Adipocyte (in vitro differentiated cells): ENCODE data around the gene CNTNAP5.

Source experiments
- DNase-seq: peaks from one replicate; pipeline ENCODE4 v3.0.0-alpha.2; 2015; ENCODE audit warnings: low read depth
- H3K27me3 ChIP-seq: replicated peaks from 2 replicates; pipeline ENCODE4 v1.7.0; 2013; ENCODE audit warnings: mild to moderate bottlenecking, low read length, moderate library complexity; ENCODE audit not compliant: control insufficient read depth, insufficient read depth
- H3K36me3 ChIP-seq: 2 replicates; pipeline ENCODE4 v1.7.0; 2013; ENCODE audit warnings: low read length, mild to moderate bottlenecking, moderate library complexity; ENCODE audit not compliant: control insufficient read depth, insufficient read depth, severe bottlenecking
- H3K4me1 ChIP-seq: 2 replicates; pipeline ENCODE4 v1.7.0; 2013; ENCODE audit warnings: mild to moderate bottlenecking, low read length, moderate library complexity; ENCODE audit not compliant: control insufficient read depth, insufficient read depth
- H3K4me3 ChIP-seq: 2 replicates; pipeline ENCODE4 v1.7.0; 2013; ENCODE audit warnings: mild to moderate bottlenecking, low read length, moderate library complexity
- H3K9ac ChIP-seq: 2 replicates; pipeline ENCODE4 v1.7.0; 2013; ENCODE audit warnings: mild to moderate bottlenecking, low read length, moderate library complexity
- H3K9me3 ChIP-seq: 2 replicates; pipeline ENCODE4 v1.7.0; 2013; ENCODE audit warnings: mild to moderate bottlenecking, low read length, moderate library complexity; ENCODE audit not compliant: control insufficient read depth

CNTNAP5 gene

GRCh38 chr2:124159166-124159565, 134.1 kb downstream of the CNTNAP5 start:
- H3K4me3 ChIP-seq = no peak overlapping the region
- H3K9ac ChIP-seq = no peak overlapping the region
- H3K9me3 ChIP-seq = no peaks in the 10 kb centered on the region
- no peaks in the 10 kb centered on the region for H3K27me3 ChIP-seq
- H3K36me3 ChIP-seq = no peaks in the 10 kb centered on the region
- DNase-seq = no peak
- H3K4me1 ChIP-seq = no peaks in the 10 kb centered on the region

GRCh38 chr2:124161542-124161941, 136.5 kb downstream of the CNTNAP5 start:
- Histone ChIP-seq H3K9ac (no peak overlapping the region), H3K4me1 (no peaks in the 10 kb centered on the region), H3K36me3 (no peaks in the 10 kb centered on the region), H3K4me3 (no peak overlapping the region), H3K9me3 (no peaks in the 10 kb centered on the region), H3K27me3 (no peaks in the 10 kb centered on the region)
- DNase-seq = no peak

GRCh38 chr2:124162256-124162655, 137.2 kb downstream of the CNTNAP5 start:
- no peak overlapping the region for H3K4me3 ChIP-seq

GRCh38 chr2:124163840-124164239, 138.8 kb downstream of the CNTNAP5 start:
- H3K36me3 ChIP-seq = no peaks in the 10 kb centered on the region
- no peaks in the 10 kb centered on the region for H3K9me3 ChIP-seq
- no peak for DNase-seq
- H3K27me3 ChIP-seq = no peaks in the 10 kb centered on the region
- H3K4me3 ChIP-seq = no peak overlapping the region
- no peak overlapping the region for H3K9ac ChIP-seq
- no peaks in the 10 kb centered on the region for H3K4me1 ChIP-seq

More at GRCh38 chr2:124162256-124162655, 137.2 kb downstream of the CNTNAP5 start:
- Histone ChIP-seq H3K9me3 (no peaks in the 10 kb centered on the region), H3K36me3 (no peaks in the 10 kb centered on the region), H3K27me3 (no peaks in the 10 kb centered on the region), H3K4me1 (no peaks in the 10 kb centered on the region), H3K9ac (no peak overlapping the region)
- no peak for DNase-seq

GRCh38 chr2:124165698-124166097, 140.6 kb downstream of the CNTNAP5 start:
- no peaks in the 10 kb centered on the region for H3K36me3 ChIP-seq
- DNase-seq = no peak
- H3K4me1 ChIP-seq = no peaks in the 10 kb centered on the region
- H3K27me3 ChIP-seq = no peaks in the 10 kb centered on the region
- no peak overlapping the region for H3K9ac ChIP-seq
- no peak overlapping the region for H3K4me3 ChIP-seq
- no peaks in the 10 kb centered on the region for H3K9me3 ChIP-seq

GRCh38 chr2:124171472-124172063, 146.5 kb downstream of the CNTNAP5 start:
- Histone ChIP-seq H3K4me1 (peaks cover 4% of the 10 kb centered on the region), H3K36me3 (no peaks in the 10 kb centered on the region), H3K9ac (no peak overlapping the region)

GRCh38 chr2:124178719-124179118, 153.6 kb downstream of the CNTNAP5 start:
- Histone ChIP-seq H3K36me3 (no peaks in the 10 kb centered on the region), H3K4me3 (no peak overlapping the region), H3K4me1 (peaks cover 4% of the 10 kb centered on the region), H3K9ac (no peak overlapping the region), H3K9me3 (no peaks in the 10 kb centered on the region), H3K27me3 (no peaks in the 10 kb centered on the region)
- no peak for DNase-seq

More at GRCh38 chr2:124171472-124172063, 146.5 kb downstream of the CNTNAP5 start:
- H3K4me3 ChIP-seq = no peak overlapping the region
- no peak for DNase-seq
- H3K27me3 ChIP-seq = no peaks in the 10 kb centered on the region
- H3K9me3 ChIP-seq = no peaks in the 10 kb centered on the region

- no peaks in the 10 kb centered on the region for H3K36me3 ChIP-seq
- no peak for DNase-seq
- no peaks in the 10 kb centered on the region for H3K27me3 ChIP-seq
- H3K4me1 ChIP-seq = peaks cover 4% of the 10 kb centered on the region
- H3K4me3 ChIP-seq = no peak overlapping the region
- no peak overlapping the region for H3K9ac ChIP-seq
- H3K9me3 ChIP-seq = no peaks in the 10 kb centered on the region
Observed at GRCh38 chr2:124180635-124181034, 155.5 kb downstream of the CNTNAP5 start.

GRCh38 chr2:124186801-124187200, 161.7 kb downstream of the CNTNAP5 start:
- Histone ChIP-seq H3K27me3 (no peaks in the 10 kb centered on the region), H3K36me3 (no peaks in the 10 kb centered on the region), H3K9ac (no peak overlapping the region), H3K4me3 (no peak overlapping the region), H3K9me3 (no peaks in the 10 kb centered on the region), H3K4me1 (no peaks in the 10 kb centered on the region)
- DNase-seq = no peak

- Histone ChIP-seq H3K9ac (no peak overlapping the region), H3K36me3 (no peaks in the 10 kb centered on the region), H3K4me1 (no peaks in the 10 kb centered on the region), H3K9me3 (no peaks in the 10 kb centered on the region), H3K4me3 (no peak overlapping the region), H3K27me3 (no peaks in the 10 kb centered on the region)
- DNase-seq = no peak
Observed at GRCh38 chr2:124187948-124188347, 162.9 kb downstream of the CNTNAP5 start.

GRCh38 chr2:124193706-124194105, 168.6 kb downstream of the CNTNAP5 start:
- Histone ChIP-seq H3K36me3 (no peaks in the 10 kb centered on the region), H3K9me3 (peaks cover 4% of the 10 kb centered on the region), H3K9ac (no peak overlapping the region), H3K27me3 (no peaks in the 10 kb centered on the region), H3K4me3 (no peak overlapping the region), H3K4me1 (no peaks in the 10 kb centered on the region)
- DNase-seq = no peak

- Histone ChIP-seq H3K4me1 (no peaks in the 10 kb centered on the region), H3K9me3 (peaks cover 4% of the 10 kb centered on the region), H3K27me3 (no peaks in the 10 kb centered on the region), H3K36me3 (no peaks in the 10 kb centered on the region), H3K4me3 (no peak overlapping the region), H3K9ac (no peak overlapping the region)
- DNase-seq = no peak
Observed at GRCh38 chr2:124201713-124202112, 176.6 kb downstream of the CNTNAP5 start.
